Bronchial epithelial cell (primary cell): ENCODE measurements around the gene BMPR1B. TPM values are rescaled to one million over a fixed set of nuclear protein-coding genes. Genes with fewer than 3 reads are reported as not detected.

Source experiments
- DNase-seq: peaks from one replicate; pipeline ENCODE4 v3.0.0-alpha.2; 2010; ENCODE audit warnings: low read depth
- FAIRE-seq: peaks from 2 replicates; lab custom pipeline; 2011; peaks lifted over from hg19 to GRCh38; lab: Jason Lieb, UNC
- H3K27me3 ChIP-seq: 2 replicates; pipeline ENCODE4 v1.5.1; 2011; ENCODE audit warnings: low read length; ENCODE audit not compliant: control insufficient read depth, insufficient read depth
- H3K36me3 ChIP-seq: 2 replicates; pipeline ENCODE4 v1.5.1; 2011; ENCODE audit warnings: low read length; ENCODE audit not compliant: control insufficient read depth, insufficient read depth
- H3K4me3 ChIP-seq: 2 replicates; pipeline ENCODE4 v1.5.1; 2011; ENCODE audit warnings: mild to moderate bottlenecking, low read depth, low read length, control low read depth
- total RNA-seq: library from RNA; depleted of rRNA; stranded (reverse); fragments of >200 nt; gene quantifications from 2 replicates; pipeline ENCODE4 v1.2.1, GENCODE V29; 2014
- TF ChIP-seq, protein P1 (sequence below): IDR thresholded peaks from 2 replicates; pipeline ENCODE4 v1.5.1; 2011; ENCODE audit warnings: mild to moderate bottlenecking, moderate library complexity, low read length, control low read depth, inconsistent platforms; ENCODE audit not compliant: insufficient read depth, severe bottlenecking

BMPR1B gene
- total RNA-seq, 1 donor from 2014 or later, result 15.3 TPM

DNA sequence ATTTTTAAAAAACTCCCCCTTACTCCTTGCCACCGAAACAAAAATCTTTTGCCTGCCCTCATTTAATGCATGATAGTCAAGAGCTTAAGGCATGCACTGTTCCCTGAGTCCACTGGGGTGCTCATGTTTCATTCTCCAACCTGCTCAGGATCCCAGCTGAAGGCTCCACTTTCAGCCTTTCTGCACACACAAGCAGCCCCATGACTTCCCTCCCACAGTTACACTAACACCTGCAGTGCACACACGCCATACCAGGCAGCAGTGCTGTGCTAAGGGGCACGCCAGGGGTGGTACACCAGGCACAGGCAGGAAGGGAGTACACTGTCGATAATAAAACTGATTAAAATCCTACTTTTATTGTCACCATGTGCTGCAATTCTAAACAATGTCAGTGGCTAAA is 385.2 kb downstream of the BMPR1B start:
- TF ChIP-seq, protein P1, sequence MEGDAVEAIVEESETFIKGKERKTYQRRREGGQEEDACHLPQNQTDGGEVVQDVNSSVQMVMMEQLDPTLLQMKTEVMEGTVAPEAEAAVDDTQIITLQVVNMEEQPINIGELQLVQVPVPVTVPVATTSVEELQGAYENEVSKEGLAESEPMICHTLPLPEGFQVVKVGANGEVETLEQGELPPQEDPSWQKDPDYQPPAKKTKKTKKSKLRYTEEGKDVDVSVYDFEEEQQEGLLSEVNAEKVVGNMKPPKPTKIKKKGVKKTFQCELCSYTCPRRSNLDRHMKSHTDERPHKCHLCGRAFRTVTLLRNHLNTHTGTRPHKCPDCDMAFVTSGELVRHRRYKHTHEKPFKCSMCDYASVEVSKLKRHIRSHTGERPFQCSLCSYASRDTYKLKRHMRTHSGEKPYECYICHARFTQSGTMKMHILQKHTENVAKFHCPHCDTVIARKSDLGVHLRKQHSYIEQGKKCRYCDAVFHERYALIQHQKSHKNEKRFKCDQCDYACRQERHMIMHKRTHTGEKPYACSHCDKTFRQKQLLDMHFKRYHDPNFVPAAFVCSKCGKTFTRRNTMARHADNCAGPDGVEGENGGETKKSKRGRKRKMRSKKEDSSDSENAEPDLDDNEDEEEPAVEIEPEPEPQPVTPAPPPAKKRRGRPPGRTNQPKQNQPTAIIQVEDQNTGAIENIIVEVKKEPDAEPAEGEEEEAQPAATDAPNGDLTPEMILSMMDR, result no peak
- no peaks in the 10 kb centered on the region for H3K36me3 ChIP-seq
- no peaks in the 10 kb centered on the region for H3K27me3 ChIP-seq
- FAIRE-seq, result no peak
- H3K4me3 ChIP-seq, result no peak overlapping the region
- no peak for DNase-seq

DNA sequence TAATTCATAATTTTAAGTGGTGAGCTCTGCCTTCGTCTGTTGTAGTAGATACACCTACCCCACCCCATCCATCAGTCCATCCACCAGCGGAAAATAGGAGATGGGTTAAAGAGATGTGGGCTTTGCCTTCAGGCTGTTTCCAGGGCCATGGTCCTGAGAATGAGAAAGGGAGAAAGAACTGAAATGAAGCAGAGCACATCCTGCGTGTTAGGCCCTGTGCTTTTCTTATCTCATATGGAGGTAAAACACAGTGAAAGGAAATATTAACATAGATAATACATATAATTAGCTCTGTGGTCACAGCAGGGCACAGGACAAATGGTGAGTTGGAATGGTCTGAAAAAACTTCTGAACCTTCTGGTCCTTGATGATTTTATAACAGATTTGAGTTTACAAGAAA is 393.5 kb downstream of the BMPR1B start:
- no peak for DNase-seq
- no peak for FAIRE-seq
- Histone ChIP-seq H3K4me3 (no peak overlapping the region), H3K36me3 (no peaks in the 10 kb centered on the region), H3K27me3 (no peaks in the 10 kb centered on the region)
- TF ChIP-seq, protein P1, result no peak

DNA sequence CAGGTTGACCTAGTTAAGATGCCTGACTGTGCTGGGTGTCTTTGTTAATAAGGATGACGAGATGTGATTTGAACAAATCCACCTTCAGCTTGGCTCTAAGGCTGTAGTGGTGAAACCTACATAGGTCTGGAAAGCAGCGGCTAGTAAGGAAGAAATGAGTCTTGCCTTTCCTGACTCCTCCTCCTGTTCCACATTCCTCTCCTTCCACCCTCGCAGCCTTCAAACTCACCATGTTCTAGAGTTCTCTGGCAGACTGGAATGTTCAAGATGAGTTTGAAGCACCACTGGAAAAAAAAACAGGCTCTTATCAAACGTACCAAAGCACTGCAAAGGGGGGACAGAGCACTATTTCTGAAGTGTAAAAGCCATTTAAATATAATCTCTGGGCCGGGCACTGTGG is 395.4 kb downstream of the BMPR1B start:
- H3K4me3 ChIP-seq, result no peak overlapping the region
- FAIRE-seq (no peak), DNase-seq (no peak)
- no peaks in the 10 kb centered on the region for H3K36me3 ChIP-seq
- TF ChIP-seq, protein P1, result no peak
- H3K27me3 ChIP-seq, result no peaks in the 10 kb centered on the region

DNA sequence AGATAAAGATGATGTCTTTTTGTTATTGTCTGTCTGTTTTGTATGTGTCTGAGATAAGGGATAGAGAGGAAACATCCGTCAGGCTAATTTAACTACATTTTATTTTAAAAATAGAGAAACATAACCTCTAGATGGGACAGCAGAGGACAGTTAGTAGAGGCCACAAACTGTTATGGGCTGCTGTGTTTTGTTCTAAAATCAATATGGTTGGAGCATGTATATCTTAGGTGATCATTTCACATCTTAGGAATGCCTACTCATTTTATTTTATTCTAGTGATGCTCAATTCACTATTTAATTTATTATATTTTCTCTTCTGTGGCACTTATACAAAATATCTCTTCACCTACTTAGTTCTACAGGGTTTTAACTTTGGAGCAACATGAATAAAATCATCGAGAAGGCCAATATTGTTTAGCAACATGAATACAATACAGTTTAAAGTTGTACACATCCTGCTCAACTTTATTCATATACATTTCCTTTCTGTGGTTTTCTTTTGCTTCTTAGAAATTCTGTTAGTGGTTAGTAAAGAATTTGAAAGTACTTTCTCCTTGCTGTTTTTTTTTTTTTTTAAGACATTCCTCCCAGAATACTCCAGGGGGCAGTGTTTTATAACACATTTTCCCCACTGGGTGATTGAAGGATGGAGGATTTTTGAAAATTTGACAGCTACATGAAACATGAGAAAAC is 398.1 kb downstream of the BMPR1B start:
- Histone ChIP-seq H3K36me3 (no peaks in the 10 kb centered on the region), H3K4me3 (no peak overlapping the region), H3K27me3 (no peaks in the 10 kb centered on the region)
- peak; percentile 46 for DNase-seq
- no peak for FAIRE-seq
- TF ChIP-seq, protein P1, result peak; percentile 38

DNA sequence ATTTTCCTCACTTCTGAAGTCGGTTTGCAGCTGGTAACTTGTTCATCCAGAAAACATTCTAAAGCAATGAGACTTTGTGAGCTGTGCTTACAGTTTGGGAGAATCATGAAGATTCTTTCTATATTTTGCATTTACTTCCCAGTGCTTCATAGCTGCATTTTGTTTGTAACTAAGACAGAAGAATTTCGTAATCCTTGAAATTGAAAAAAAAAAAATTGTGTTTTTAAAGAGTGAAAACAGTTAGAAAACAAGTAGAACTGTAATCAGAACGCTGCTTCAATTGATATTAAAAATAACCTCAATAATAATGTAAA is 398.7 kb downstream of the BMPR1B start:
- FAIRE-seq (no peak), DNase-seq (no peak)
- Histone ChIP-seq H3K4me3 (no peak overlapping the region), H3K27me3 (no peaks in the 10 kb centered on the region), H3K36me3 (no peaks in the 10 kb centered on the region)
- TF ChIP-seq, protein P1, result no peak

DNA sequence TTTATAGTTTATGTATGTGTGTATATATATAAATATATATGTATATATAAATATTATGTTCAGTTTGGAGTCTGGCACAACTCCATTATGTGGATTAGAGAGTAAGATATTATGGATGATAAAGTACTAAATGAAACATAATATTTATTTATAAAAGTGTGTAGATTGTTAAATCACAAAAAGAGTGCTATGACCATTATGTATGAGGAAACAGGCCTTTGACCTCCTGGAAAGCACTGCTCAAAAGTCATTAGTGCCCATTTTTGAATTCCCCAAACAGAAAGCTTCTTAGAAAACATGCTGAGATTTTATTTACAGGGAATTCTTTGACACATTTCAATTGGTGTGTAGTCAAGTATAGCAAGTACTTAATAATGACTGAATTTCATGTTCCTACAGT is 399.8 kb downstream of the BMPR1B start:
- no peaks in the 10 kb centered on the region for H3K36me3 ChIP-seq
- no peaks in the 10 kb centered on the region for H3K27me3 ChIP-seq
- TF ChIP-seq, protein P1, result no peak
- H3K4me3 ChIP-seq, result no peak overlapping the region
- DNase-seq (no peak), FAIRE-seq (no peak)
